ENCODE results near the gene TRAPPC10.

The TRAPPC10 gene

DNA sequence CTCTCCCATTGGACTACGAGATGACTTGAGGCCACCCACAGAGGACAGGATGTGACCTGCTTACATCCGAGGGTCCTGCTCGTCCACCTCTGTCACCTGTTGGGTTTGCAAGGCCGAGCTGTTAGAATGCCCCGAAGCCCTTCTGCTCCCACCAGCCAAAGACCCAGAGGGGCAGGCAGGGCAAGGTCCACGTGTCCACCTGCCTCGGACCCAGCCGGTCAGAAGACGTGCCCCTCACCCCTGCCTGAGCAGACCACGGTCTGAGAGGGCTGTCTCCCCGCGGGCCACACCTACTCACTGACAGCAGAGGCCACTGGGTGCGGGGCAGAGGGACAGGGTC, 30.3 kb upstream of the TRAPPC10 start:
- no peak for DNase-seq (ENCODE audit: low read depth)

DNA sequence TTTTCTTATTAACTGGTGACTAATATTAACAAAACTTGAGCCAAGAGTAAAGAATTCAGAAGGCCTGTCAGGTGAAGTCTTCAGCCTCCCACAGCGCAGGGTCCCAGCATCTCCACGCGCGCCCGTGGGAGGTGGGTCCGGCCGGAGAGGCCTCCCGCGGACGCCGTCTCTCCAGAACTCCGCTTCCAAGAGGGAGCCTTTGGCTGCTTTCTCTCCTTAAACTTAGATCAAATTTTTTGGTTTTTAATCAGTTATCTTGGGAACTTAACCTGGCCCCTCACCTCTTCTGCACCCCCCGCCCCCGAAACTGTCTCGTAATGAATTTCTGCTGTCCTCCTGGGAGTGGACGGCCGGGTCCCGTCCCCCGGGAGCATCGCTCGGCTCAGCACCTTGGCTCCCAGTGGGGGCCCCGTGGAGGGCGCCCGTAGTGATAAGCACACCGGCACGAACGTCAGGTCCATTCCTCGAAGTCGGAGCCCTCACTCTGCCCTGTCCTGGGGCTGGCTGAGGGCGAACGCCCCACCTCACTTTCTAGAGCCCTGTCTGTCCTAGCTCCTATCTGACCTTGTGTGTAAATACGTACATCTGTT, 29.5 kb upstream of the TRAPPC10 start:
- DNase-seq (ENCODE audit: low read depth): no peak

DNA sequence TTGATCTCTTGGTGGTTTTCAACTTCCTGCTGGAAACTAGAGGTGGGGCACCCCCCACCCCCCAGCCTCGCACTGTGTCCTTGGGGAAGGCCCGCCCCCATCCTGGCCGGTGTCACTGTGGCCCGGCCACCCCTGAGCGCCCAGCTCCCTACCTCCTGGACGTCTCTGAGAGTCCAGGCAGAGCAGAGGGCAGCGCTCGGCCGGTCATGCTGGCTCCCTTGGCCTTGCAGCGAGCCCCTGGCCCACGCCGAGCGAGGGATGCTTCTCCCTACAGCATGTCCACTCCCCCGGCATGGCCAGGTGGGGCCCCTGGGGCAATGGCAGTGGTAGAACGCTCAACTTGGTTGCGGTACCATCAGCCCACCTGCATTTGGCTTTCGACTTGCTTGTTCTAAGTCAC, 28.7 kb upstream of the TRAPPC10 start:
- DNase-seq (ENCODE audit: low read depth): no peak

DNA sequence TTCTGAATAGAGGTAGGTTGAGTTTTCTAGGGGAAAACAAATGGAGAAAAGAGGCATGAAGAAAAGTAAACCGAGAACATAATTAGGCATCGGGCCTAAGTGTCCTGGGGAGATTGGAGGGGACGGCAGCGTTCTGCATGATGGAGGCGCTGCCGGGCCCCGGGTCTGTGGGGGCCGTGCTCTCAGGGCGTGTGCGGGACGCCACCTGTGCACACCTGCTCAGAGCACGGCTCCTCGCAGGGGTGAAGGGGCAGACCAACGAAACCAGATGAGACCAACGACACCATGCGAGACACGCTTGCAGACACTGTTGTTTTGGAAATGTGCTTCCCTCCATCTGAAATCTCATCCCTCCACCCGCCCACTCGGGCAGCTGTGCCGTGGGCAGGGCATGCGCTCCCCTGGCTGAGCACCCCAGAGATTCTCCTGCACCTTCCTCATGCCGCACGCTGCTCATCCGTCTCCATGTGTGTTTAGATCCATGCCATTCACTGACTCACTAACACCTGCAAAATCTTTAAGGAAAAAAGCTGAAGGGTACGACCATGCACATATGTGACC, 28.2 kb upstream of the TRAPPC10 start:
- no peak for DNase-seq (ENCODE audit: low read depth)

DNA sequence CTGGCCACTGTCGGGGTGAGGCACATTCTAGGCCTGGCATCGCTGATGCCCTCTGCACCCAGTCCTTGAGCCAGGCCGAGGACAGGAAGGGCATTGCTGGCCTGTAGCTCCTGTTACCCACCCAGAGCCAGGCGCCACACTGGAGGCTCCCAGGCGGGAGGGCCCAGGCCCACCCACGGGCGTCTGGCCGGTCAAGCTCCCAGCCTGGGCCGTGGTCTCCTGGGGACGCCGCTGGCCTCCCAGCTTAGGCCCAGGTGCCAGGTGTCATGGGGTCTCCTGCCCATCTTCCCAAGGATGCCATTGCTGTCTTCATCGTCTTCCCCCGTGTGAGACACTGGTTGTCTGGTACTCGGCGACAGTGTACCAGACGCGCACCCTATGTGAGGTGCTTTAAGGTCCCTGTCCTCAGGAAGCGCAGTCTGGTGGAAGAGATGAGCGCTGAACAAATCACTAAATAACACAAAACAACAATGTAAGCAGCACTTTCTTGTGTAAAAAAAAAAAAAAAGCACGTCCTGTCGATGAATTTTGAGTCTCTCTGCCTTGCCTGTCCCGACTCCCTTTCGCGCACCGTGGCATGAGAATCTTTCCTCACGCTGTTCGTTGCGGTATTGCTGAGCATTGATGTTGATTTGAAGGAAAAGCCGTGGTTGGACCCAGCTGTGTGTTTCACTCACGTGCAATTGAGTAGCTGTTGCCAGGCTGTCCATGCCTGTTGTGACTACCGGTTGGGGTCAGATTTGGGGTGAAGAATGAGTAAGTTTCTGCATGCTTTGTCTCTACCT, 27.0 kb upstream of the TRAPPC10 start:
- no peak for DNase-seq (ENCODE audit: low read depth)

DNA sequence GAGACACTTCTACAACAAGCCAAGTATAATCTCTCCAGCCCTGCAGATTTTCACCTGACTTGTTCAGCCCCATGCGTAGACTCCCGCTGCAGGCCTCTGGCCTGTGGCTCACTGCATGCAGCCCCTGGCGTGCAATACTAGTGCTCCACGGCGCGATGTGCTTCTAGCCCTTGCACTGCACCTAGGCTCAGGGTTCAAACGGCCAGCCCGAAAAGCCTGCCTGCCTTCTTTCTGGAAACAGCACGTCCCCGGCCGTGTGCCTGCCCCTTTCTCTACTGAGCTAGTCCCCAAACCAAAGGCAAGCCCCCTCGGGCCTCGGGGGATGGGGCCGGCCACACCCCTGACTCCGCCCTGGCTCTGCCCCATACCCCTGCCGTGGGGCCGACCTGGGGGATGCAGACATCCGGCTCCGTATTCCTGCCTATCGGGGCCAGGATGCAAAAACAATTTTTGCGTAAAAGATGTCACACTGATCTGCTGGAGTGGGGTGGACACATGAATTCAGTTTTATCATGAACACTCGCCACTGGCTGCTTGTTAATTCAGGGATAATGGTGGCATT, 26.3 kb upstream of the TRAPPC10 start:
- no peak for DNase-seq (ENCODE audit: low read depth)

DNA sequence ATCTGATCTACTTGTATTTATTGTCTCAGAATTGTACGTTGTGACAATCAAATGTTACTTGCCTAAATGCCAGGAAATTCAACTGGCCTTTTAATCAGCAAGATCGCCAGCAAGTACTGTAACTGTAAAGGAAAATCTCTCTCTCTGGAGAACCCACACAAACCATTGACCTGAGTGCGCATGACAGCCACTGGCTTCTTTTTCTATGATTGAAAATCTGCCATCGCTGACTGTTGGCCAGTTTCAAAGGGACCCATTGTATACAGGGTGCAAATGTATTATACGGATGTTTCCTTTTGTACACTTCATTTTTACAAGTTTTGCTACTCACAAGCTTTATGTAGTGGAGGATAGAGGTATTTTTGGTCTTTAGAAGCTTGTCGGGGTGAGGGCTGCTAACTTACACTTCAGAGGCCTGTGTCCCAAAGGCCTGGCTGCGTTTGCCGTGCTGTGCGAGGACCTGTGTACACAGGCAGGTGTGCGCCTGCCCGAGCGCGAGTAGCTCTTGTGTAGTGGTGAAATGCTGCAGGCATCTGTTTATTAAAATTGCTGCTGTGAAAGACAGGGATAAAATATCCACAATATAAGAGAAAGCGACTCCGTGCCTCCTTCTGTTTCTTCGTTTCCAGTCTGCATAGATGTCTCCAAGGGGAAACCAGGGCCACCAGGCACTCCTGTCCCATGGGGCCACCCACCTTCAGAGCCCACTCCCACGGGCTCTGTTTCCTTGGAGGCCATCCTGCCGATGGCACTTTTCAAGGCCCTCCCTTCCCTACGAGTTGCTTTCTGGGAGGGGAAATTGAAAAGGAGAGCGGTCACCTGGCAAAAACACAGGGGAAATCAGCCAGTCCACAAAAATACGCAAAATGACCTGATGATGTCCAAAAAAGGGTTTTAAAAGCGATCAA, 25.3 kb upstream of the TRAPPC10 start:
- no peak for DNase-seq (ENCODE audit: low read depth)

DNA sequence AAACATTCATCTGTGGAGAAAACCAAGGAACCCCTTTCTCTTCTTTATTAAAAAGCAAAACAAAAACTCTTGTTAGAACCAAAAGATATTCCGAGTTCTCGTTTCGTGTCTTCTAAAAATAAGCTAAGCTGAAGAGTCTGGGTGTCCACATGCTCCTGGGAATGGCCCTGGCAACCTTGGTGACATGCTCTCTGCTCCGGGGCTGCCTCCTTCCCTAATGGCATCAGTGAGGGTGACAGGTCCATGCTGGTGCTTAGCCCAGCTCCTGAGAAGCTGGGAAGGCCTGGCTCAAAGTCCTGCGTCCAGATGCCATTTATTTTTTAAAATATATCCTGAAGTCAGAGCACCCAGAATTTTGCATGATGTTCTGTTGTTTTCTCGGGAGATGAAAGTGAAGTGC, 24.6 kb upstream of the TRAPPC10 start:
- no peak for DNase-seq (ENCODE audit: low read depth)

DNA sequence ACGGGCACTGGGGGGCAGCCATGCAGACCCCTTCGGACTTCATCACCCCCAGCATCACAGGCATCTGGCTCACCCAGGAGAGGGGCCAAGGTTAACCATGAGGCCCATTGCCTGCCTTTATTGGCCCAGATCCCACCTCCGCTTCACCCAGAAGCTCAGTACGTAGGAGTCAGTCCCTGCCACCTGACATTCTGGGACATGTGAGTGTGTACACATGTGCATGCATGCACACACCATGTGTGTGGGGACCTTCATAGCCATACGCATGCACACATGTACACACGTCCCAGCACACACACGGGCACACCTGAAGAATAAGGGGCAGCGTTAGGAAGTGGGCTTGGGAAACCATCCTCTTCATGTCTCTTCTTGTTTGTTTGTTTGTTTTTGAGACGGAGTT, 24.1 kb upstream of the TRAPPC10 start:
- DNase-seq (ENCODE audit: low read depth): no peak

DNA sequence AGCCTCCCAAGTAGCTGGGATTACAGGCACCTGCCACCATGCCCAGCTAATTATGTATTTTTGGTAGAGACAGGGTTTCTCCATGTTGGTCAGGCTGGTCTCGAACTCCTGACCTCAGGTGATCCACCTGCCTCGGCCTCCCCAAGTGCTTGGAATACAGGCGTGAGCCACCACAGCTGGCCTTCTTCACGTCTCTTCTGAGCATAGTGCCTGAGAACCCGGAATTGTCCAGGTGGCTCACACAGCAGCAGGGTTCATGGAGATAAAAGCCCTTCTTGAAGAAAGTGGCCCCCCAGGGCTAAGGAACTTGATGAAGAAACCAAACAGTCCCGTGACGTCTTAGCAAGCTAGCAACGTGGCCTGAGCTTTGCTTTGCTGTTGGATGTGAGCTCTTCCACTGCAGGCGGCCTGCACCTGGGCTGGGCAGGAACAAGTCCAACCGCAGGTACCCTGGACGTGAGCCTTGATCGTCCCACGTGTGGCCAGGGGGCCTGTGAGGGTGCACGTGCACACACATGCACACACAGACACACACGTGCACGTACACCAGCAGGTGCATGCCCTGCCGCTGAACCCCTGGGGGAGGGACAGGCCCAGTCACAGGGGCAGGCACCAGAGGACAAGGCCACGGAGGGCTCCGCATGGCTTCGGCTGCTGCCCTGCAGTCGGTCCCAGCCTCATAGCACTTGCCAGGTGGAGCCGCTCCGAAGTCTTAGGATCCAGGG, 23.4 kb upstream of the TRAPPC10 start:
- DNase-seq (ENCODE audit: low read depth): no peak

DNA sequence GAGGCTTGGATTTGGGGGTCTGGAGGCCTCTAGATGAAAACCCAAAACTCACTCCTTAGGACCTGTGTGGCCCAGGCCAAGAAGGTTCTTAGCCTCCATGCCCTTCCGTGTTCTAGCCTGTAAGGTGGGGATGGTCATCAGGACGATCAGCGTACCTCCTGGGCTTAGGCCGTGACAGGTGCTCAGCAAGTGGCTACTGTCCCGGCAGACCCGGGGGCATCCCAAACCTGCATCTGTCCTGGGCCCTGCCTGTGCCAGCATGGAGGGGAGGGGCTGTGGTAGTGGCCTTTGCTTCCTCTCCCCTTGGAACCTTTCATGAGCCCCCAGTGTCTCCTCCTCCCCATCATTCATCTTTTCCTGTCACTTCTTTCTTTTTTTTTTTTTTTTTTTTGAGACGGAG, 22.7 kb upstream of the TRAPPC10 start:
- DNase-seq (ENCODE audit: low read depth): no peak

DNA sequence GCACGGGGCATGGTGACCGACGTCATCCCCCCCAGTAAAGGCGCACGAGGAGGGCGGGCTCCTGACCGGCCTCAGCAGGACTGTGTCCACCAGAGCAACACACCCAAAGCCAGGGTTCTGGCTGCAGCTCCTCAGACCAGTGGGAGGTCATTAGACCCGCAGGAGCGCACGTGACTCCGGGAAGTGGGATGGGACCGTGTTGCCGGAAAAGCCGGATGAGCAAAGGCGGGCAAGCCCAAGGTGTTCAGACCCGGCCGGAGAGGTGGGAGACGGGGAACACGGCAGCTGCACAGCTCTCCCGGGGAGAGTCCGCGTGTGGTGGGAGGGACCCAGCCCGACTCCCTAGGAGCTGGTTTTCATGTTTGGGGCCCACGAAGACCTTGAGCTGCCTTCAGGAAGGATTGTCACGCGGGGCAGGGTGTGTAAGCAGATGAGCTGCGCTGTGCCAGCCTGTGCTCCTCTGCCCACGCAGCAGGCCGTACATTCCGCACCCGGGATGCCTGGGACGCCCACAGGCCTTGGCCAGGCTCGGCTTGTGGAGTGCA, 20.6 kb upstream of the TRAPPC10 start:
- DNase-seq (ENCODE audit: low read depth): no peak

DNA sequence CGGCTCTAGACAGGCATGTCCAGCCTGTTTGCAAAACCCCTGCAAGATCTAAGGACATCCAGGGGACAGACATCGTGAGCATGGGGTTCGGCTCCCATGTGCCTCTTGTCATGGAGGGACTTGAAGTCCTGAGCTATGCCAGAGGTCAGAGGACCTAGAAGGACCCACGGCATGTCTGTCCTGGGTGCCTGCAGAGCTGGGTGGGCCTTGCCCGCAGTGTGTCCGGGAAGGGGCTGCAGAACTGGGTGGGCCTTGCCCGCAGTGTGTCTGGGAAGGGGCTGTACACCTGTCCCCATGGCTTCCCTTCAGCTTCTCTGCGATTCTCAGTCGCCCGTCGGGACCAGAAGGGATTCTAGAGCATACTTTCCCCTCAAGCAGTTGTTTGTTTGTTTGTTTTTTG, 20.0 kb upstream of the TRAPPC10 start:
- no peak for DNase-seq (ENCODE audit: low read depth)

DNA sequence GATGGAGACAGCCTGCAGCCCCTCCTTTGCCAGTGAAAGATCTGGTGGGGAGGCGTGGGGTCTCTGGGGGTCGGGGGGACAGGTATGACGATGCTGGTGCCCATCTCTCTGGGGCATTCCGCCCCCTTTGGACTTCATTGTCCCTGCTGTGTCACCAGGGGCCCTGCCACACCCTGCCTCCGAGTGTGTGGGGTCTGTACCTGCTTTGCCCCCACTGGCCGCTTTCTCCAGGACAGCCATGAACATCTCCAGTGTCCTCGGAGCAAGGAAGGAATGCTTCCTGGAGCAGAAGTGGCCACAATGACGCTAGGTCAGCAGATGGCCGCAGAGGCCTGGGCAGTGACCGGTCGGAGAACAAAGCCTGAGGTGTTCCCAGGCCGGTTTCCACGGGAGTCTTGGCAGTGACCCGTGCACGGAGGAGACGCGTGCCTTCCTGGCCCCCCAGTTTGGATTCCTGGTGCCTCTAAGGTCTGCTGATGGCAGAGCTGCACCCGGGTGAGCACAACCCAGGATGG, 18.6 kb upstream of the TRAPPC10 start:
- DNase-seq (ENCODE audit: low read depth): no peak

DNA sequence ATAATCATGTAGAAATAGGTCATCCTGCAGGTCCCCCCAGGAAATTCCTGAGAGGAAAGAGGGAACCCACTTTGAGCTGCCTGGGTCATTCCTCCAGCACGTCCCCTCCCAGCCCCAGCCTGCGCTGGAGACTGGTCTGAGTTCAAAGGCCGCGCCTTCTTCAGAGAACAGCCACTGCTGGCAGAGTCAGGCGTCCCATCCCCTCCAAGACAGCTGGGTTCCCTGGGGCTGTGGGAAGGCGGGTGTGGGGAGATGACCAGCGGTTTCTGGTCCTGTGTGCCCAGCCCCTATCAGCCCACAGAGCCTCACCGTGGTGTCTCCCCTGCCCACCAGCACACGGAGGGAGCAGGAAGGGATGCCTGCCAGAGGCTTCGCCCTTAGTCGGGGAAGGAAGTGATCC, 18.0 kb upstream of the TRAPPC10 start:
- no peak for DNase-seq (ENCODE audit: low read depth)

DNA sequence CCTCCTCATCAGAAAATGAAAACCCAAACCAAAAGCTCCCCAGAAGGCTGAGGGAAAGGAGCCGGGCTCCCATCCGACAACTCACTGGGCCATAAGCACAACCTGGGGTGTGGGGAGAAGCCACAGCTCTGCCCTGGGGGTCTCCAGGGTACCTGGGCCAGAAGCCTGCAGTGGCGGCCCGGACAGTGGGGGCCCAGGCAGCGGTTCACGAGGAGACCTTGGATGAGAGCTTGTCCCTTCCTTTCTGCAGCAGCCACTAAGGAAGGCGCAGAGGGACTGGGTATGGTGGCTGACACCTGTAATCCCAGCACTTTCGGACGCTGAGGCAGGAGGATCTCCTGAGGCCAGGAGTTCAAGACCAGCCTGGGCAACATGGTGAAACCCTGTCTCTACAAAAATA, 17.5 kb upstream of the TRAPPC10 start:
- no peak for DNase-seq (ENCODE audit: low read depth)

DNA sequence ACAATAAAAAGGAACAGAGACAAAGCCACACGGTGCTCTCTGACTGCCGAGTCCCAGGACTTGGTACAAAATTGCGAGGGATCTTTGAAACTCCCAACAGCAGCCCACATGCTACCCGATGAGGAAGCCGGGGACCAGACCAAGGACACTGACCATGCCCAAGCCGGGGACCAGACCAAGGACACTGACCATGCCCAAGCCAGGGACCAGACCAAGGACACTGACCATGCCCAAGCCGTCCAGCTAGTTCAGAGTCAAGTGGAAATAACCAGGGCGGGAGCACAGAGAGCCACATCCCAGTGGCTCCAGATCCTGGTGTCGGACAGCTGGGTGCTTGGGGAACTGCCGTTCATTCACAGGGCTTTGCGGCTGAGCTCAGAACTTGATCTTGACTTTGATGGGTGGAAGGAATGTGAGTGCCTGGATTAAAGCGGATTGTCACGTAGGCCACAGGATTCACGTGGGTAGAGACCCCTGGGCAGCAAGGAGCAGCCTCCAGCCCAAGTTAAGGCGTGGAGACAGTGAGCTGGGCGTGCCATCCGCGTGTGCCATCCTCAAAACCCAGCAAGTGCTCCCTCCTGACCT, 16.5 kb upstream of the TRAPPC10 start:
- DNase-seq (ENCODE audit: low read depth): no peak

DNA sequence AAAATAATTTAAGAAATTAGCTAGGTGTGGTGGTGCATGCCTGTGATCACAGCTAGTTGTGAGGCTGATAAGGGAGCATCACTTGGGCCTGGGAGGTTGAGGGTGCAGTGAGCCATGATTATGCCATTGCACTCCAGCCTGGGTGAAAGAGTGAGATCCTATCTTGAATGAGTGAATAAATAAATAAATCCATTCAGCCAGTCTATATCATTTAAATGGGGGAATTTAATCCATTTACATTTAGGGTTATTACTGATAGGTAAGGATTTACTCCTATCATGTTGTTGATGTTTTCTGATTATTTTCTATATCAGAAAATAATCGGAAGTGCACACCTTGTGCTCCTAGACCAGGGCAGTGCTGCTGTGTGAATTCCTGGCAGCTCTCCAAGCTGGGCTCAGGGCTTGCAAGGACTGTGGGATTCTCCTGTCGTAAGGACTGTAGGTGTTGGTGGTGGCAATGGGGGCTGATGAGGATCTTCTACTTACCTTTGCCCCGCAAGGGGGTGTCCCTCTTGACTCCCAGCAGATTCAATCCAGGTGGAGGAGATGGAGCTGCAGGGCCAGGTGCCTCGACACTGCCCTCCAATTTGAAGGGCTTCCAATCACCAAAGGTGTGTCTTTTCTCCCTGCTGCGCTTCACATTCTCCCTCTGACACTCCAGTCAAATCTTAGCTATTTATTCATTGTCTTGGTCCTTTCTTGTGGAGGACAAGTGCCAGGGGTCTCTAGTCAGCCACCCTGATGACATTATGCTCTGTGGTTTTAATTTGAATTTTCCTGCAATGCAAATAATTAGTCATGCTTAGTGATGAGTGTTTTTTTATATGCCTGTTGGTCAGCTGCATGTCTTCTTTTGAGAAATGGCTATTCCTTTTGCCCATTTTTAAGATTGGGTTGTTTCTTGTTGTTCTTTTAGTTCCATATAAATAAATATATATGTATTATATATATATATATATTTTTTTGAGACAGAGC, 14.1 kb upstream of the TRAPPC10 start:
- no peak for DNase-seq (ENCODE audit: low read depth)

DNA sequence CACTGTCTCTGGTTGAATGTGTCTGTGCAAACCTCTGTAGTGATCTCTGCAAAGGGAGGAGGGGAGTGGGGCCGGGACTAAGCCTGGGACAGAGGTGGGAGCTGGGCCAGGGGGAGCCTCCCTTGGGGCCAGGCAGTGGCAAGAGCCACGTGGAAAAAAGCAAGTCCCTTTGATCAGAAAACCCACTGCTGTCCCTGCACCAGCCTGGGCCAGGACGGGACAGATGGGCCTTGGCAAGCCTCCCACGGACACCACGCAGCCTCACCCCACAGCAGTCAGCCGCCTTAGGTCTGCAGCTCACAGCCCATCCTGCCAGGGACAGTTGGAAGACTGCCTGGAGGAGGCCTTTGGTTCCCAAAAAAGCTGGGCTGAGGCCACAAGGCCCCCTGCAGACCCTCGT, 11.7 kb upstream of the TRAPPC10 start:
- no peak for DNase-seq (ENCODE audit: low read depth)

DNA sequence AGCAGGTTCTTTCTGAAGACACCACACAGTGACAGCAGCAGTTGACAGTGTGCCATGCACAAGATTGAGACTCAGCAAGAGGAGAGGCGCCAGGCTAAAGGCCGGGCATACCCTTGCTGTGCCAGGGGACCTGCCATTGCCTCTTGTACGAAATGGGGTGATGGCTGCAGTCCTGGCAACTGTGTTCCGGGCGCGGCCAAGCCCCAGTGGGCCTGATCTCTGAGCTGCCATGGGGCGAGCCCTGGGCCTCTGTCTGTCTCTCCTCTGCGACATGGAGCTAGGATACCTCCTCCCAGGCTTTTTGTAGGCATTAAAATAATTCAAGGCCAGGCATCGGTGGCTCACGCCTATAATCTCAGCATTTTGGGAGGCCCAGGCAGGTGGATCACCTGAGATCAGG, 9.6 kb upstream of the TRAPPC10 start:
- no peak for DNase-seq (ENCODE audit: low read depth)
